Fibroblast of gingiva (primary cell): ENCODE data around the gene PAK3.
A peak's percentile ranks its signal among the peaks of the same experiment; 100 is the strongest.

Source experiments
- DNase-seq: peaks from one replicate; pipeline ENCODE4 v3.0.0-alpha.2; 2011; ENCODE audit warnings: low read depth

Gene PAK3

DNA sequence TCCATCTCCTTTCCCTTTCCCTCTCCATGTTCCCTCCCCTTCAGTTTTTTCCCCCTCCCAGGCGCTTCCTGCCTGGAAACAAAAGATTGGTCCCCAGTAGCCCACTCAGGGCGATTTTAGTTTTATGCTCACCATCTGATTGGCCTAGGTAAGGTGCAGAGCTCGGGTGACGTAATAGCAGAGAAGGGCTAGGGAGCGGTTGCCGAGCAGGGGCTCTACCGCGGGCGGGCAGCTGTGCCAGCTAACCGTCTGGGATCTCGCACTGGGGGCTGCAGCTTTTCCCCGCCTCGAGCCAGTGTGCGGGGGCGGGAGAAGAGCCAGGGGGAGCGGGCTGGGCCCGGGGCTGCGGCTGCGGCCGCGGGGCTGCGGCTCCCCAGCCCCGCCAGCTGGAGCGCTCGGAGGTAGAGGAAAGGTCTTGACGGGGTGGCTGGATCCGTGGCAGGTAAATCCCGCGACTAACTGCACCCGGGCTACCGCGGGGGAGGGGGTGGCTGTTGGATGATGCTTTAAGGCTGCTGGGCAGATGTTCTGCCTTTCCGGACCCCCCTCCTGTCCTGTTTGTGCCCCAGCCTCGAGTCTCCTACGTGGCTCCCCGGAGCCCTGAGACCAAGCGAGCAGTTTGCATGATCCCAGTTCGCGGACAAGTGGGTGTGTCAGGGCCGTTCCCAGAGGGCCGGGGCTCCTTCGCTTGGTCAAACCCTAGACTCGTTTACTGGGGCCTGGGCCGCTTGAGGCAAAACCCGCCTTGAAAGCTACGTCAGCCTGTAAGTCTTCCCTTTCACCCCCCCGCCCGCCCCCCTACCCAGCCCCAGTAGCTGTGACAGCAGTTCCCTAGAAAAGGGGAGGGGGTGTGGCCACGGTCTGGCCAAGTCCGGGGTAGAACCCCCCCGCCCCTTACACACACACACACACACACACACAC lies at the start of gene PAK3:
Gene PAK3, plus strand, starts transcription at position 218 of the 922 bp plus-strand sequence. CDS start 26,913 bp downstream, outside the sequence.
- DNase-seq: no peak

DNA sequence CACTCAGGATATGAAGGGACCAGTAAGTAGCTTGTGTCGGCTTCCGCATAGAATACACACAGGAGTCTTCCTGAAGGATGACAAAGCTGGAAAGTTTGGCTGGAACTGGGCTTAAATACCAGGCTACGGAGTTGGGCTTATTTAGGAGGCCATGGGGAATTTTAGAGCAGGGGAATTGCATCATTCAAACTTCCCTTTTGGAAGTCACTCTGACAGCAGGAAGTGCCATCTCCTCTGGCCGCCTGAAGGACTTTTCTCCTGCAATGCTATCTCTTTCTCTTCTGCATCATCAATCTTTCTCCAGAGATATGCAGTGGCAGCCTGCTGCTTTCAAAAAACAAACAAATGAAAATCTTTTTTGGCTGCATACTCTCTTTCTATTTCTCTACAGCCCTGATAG lies 48.4 kb upstream of the PAK3 start:
- DNase-seq: no peak

DNA sequence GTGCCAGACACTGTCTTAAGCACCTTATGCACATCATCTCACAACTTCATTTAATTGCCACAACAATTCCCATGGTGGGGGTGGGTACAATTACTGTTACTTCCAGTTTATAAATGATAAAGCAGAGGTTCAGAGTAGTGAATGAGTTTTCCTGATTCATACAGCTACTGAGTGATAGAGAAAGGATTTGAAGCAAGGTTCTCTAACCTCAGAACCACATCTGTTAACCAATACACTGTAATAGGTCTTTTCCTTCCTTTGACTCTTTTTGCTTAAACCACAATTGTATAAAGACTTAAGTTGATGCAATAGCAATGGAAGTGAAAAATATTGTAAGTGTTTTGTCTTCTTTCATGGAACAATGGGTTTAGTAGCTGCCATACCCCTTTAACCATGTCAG lies 43.5 kb upstream of the PAK3 start:
- DNase-seq: no peak

DNA sequence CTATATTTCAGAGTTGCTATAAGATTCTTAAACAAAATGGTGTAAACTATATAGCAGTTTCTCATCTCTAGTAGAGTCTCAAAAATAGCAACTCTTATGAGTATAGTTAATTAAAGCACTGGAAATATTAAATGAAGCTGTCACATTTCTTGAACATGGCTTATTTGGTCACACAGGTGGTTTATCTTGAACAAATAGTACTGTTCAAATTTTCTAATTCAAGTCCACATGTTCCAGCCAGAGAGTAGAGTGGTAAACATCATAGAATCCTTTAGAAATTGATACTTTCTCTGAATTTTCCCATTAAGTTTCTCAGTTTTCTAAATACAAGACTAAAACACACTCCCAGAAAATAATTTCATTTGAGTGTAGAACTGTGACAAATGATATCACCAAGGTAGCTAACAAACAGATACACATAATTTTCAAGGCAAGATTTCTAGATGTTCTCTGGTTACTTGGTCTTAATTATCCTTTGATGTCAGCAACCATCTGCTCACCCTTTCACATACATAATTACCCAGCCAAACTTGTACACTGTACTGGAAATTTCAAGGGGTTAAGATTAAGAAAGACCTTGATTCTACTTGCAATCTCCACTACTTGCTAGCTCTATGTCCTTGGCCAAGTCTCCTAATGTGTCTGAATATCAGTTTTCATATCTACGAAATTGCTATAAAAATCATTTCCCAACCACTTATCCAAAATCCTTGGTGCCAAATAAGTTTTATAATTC lies 24.3 kb upstream of the PAK3 start:
- DNase-seq: no peak

DNA sequence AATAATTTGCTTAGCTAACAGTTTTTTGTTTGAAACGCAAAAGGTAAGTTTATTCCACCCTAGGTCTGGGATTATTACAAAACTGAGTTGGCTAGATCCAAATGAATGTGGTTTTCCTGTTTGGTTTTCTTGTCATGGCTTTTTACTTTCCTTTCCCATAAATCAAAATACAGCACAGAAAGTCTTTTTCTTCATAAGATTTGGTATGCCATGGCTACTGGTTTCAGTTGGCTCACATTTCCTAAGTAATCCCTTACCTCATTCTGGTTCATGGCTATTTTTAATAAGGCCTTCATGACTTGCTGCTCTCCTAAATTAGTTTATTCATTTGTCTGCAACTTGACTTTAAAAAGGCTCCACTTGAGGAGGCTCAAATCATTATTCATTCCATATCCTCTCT lies 12.9 kb upstream of the PAK3 start:
- DNase-seq: no peak

DNA sequence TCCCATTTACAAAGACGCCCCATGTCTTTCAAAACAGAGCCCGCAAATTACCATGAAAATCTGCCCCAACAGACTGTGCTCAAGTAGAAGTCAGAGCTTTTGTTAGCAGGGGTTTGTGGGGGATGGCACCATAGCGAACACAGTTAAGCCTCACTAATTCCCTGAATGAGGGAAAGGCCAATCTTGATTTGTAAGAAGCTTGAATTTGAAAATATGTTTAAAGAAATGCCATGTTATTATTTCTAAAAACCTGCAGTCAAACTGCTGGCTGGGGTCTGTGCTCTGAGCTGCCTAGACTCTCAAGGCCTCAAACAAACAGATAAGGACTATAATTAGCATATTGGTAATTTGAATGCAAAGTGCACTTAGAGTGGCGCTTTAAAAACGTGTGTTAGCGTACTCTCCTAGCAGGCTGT lies 9.4 kb upstream of the PAK3 start:
- DNase-seq: no peak

DNA sequence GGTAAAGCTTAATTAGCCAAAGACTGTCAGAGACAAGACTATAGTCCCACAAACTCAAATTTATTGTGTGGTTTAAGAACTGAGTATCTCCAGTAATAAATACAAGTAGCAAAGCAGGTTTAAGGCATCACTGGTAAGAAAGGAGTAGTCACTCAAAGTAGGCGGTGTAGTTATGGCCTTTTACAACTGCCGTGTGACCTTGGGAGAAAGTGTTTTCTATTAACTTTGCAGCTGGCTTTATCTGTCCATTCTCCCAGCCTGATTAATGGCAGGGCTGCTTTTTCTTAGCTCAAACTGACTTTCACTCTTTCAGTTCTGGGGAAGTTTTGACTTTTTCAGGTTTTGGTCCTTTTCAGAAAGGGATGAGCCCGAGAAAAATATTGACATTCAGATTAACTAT lies 7.4 kb upstream of the PAK3 start:
- DNase-seq: no peak

DNA sequence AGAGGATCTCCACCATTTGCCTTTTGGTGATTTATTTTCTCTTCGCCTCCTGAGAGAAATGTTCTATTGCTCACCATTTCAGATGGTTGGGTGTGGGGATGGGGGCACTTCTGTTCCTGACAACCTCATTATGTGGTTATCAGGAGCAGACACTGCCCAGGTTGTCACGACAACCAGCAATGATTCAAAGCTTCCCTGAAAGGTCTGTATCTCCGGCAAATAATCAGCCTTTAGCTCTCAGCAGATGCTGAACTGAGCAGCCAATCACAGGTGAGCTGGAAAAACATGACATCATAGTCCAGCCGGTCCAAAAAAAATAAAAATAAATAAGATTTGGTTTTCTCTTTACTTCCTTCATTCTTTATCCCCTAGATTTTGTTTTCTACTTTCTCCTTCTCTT lies 5.5 kb upstream of the PAK3 start:
- DNase-seq: no peak

DNA sequence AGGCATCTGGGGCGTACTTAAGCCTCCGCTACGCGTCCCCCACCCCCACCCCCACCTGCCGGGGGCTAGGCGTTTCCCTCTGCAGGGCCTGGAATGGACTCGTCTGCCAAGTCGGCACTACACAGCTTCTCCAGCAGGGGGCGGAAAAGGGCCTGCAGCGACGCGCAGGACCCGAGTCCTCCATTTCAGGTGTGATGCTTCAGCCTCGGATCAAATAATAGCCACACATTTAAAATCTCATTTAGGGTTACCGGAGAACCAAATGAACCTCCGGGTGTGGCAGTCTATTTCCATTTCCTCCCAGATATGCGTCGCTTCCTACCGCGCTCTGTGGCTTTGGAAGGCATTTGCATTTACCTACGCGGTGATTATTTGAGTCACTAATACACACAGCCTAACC lies 2.9 kb downstream of the PAK3 start:
- no peak for DNase-seq

DNA sequence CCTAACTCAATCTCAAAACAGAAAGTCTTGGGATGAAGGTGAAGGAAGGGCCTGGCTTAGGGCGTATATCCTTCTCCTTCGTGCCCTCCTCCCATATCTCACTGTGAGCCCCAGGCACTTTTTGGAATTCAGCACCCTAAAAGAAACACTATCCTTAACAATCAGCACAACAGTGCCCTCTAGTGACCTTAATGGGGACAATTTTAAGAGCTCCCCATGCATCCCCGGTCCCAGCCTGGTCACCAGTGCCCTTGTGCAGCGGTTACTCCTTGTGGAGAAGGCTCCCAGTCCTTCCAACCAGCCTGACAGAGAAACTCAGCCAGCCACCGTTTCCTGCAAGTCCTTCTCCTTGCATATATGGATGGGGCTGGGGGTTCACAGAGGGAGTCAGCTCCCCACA lies 4.2 kb downstream of the PAK3 start:
- DNase-seq: peak; percentile 1

DNA sequence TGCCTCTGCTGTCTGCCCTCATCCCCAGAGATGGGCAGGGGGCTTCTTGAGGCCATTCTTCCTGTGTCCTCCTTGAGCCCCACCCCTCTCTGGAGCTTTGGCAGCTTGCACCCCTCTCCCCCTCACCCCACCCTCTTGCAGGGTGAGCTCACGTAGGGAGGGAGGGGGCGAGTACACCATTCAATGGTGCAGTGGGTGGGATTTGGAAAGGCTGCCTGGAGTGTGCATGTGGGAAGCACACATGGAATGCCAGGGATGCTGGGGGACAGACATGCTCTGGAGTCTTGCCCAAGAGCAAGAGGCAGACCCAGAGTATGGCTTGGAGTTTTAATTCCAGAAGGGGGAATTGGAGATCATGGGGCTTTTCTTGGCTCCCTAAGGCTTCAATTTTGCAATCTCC lies 5.6 kb downstream of the PAK3 start:
- DNase-seq: no peak

DNA sequence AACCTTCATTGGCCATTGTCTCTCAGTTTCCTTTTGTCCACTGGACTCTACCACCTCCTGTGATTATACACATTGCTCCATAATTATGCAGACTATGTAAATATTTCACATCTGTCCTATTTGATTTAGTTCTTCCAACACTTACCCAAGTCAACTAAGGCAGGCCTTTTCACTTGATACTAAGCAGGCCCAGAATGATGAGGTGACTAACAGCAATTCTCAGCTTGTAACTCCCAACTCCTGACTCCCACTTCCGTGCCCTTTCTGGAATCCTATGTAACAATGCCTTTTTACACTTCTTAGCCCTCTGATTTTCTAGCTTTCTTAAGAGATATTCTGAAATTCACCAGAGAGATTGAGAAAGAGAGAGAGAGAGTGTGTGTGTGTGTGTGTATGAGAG lies 6.6 kb downstream of the PAK3 start:
- no peak for DNase-seq

DNA sequence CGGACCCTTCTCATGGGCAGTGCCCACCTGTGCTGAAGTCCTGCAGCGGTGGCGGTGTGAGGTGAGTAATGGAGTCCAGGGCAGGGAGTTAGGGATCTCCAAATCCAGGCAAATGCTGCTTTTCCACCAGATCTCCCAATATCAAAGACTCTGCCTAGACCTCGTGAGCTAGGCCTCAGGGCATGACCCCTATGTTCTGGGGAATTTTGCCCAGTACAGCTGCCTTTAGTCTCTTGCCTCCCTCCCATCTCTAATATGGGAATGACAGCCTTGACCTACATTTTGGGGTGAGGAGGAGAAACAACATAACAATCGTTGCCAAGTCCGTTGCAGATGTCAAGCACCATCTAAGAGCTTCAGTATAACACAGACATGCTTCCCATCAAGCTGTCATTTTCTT lies 7.3 kb downstream of the PAK3 start:
- no peak for DNase-seq

DNA sequence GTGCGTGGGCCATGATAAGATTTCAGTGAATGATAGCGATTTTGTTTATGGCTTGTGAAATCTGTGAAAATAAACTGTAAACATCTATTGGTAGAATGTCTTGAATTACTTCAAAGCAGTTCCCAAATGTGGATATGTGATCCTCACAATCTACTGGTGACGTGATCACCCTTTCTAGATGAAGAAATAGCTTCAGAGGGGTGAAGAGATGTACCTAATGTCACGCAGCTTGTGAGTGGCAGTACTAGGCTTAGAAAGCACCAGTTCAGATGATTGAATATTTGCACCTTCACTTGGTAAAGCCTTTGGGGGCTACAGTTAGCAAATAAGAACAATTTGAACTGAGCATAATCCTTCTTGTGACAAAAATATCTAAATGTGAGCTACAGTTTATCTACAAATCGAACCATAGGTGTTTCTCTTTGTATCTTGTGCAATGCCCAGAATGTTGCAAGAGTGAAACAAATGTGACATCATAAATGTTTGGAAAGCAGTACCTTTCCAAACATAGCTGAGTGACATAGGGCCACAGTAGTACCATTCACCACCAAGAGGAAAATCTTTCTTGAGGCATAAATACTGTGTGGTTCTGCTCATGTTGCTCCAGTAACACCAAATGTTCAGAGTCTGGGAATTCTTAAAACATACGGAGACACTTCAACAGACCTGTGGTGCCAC lies 14.2 kb downstream of the PAK3 start:
- DNase-seq: no peak

DNA sequence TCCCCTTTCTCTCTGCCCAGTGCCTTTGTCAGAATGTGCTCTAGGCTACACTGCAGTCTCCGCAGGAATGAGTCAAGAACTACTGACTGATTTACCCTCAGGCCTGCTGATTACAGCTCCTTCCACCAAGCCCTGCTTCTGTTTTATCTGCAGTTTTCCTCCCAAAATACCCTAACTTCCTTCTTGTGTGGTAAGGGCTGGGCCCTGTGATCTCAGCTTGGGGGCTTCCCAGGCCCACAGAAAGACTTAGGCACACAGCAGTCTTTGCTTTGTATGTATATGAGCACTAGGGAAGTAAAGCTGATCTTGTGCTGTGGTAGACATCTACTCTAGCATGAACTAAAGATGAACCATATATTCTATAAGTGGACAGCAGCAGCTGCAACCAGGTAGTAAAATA lies 18.8 kb downstream of the PAK3 start:
- no peak for DNase-seq

DNA sequence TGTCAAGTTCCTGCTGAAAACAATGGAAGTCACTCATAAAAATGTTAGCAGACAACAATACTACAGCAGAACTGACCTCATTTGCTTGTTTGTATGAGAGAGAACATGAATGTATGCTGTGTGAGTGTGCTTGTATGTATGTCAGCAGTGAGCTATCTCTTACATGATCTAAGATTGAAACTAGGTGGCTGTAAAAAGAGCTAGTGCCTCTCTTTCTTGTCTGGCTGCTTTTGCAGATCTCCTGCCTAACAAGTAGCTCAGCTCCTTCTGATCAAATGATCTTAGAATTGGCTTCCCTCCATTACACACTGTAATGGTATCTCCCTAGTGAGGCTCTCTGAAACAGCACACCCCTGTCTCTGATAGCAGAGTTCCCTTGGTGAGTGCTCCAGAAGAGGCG lies 20.7 kb downstream of the PAK3 start:
- no peak for DNase-seq

DNA sequence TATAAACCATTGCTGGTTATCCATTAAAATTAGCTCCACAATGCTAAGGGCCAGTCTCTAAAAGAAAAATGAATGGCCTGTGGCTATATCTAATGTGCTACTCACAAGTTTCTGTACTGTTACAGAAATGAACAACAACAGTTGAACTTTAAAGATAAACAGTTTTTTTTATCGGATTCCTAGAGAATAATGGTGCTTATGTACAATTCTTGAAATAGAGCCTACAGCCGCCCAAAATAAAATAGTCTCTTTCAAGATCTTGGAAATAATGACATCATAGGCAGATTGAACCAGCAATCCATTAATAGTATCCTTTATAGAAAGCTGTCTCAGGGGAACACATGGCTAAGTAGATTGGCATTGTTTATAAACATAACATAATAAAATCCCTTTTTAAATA lies 23.4 kb downstream of the PAK3 start:
- DNase-seq: no peak

DNA sequence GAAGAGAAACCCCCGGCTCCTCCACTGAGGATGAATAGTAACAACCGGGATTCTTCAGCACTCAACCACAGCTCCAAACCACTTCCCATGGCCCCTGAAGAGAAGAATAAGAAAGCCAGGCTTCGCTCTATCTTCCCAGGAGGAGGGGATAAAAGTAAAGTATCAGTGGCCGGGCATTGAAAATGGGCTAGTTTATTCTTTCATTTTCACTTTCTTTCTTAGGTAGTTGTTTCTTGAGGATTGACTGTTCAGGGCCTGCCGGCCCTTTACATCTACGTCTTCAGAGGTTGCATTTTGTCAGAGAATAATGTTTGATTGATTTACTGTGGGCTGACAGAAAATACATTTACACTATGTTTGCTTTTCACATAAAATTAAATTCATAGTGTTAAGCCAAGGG lies 27.1 kb downstream of the PAK3 start:
- DNase-seq: no peak

DNA sequence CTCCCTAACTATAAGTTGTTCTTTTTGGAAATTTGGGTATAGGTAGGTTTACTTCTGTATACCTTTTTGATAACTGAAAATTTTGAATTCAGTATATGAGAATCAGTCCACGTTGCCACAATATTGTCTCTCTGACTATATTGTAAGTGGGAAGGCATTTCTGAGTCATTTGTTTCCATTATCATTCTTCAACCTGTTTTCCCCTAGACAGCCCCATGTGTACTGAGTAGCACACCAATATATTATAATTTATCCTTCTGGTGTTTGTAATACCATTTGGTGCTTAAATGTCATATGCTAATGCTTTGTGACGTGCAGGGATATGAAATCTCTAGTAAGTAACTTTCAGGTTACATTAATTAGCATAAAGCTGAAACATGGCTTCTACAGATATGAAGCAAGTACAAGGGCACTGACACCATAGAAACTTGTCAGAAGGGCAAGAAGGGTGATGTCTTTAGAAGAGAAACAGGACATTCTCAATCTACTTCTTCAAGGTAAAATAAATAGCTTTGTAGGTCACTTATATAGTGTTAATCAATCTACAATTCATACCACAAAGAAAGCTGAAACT lies 27.7 kb downstream of the PAK3 start:
- DNase-seq: no peak

DNA sequence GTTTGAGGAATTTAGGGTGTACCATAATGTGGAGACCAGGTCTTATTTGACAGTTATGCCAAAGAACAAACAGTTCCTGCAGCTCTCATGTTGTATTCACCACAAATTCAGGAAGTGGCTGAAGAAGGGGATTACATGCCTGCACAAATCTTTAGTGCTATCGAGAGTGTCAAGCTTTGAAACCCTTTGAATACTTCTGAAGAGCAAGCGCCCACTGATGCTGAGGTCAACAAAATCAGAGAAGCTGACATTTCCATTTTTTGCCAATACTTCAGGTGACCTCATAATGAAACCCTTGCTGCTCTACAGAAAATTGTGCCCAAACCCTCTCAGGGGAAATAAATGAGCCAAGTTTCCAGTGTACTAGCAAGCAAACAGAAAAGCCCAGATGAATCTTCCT lies 28.4 kb downstream of the PAK3 start:
- DNase-seq: no peak

DNA sequence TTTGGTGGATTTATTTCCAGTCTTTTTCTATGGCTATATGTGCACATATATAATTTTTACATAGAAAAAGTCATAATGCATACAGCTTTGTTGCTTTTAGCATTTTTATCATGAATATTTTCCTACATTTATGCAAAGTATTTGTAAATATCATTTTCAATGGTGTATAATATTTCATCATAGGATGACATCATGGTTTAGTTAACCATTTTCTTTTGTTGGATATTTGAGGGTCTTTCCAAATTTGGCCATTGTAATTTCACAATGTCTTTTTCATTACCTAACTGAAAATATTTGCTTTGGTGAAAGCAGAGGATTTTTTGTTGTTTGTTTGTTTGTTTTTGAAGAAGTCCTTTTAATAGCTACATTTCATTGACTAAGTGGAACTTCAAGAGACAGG lies 31.0 kb downstream of the PAK3 start:
- DNase-seq: no peak

DNA sequence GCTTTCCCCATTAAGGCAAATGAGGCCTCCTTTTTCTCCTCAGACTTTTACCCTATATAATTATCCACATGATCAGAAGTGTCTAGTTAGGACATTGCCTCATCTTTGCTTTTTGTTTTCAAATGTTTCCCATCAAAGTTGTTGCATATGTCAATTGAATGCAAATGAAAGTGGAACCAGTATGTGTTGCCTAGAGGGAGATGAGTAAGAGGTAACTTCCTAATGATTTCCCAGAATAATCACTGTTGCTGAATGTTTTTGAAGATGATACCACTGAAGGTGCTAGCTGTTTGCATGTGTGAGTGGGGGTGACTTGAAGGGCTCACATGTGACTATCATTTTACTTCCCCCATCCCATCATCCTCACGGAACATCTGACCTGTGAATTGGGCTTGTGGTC lies 33.9 kb downstream of the PAK3 start:
- DNase-seq: no peak

DNA sequence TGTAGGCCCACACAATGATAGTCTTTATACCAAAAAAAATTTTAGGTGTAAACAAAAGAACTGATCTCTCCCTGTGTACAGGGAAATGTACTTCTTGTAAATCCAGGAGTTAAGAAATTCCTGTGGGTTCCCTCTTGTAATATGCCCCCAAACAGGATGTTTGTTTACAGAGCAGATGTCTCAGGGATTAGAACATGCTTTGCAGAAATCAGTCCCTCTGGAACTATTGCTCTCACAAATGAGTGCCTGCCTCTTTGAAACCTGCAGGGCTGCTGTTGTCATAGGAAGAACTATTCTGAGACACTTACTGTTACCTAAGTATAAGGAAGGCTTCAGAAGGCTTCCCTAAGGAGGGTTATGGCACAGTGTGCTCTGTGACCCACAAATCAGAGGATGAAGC lies 35.6 kb downstream of the PAK3 start:
- no peak for DNase-seq
